Ramos (cell line): ENCODE results near the gene CES4A.

Experiments used
- in situ Hi-C: fragments of 300-500 bp; cut with MboI; formaldehyde crosslinking; loops from one replicate; pipeline ENCODE4 v1.14.3; 2022; ENCODE audit warnings: low sequenced_read_pairs; ENCODE audit not compliant: unreplicated experiment

The CES4A gene

DNA sequence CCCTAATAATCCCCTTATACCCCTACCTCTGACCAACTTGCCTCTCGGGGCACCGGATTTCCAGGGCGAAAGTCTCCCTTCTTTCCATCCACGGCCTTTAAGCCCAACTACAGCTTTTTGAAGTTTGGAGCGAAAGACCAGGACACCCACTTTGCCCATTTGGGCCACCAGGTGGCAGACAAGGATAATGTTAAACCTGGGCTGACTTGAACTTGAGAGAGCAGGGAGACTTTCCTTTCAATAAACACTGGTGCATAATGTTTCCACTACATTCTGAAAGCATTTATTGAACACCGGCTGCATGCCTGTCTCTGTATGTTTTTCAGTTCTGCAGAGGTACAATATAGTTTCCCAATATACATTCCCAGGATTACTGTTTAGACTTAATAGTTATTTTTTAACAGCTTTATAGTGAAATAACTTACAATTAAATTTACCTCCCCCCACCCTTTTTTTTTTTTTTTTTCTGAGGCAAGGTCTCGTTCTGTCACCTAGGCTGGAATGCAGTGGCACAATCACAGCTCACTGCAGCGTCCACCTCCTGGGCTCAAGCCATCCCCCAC is 34.2 kb upstream of the CES4A start:
- in situ Hi-C loops, result loop anchor here (25.0 kb wide), 1 partner anchor 458 kb away; the partner anchor contains the start of gene ZDHHC1

GRCh38 chr16:66955363-66956153 is 32.8 kb upstream of the CES4A start:
- in situ Hi-C loops, result loop anchor here (25.0 kb wide), 1 partner anchor 457 kb away; the partner anchor contains the start of gene ZDHHC1

DNA sequence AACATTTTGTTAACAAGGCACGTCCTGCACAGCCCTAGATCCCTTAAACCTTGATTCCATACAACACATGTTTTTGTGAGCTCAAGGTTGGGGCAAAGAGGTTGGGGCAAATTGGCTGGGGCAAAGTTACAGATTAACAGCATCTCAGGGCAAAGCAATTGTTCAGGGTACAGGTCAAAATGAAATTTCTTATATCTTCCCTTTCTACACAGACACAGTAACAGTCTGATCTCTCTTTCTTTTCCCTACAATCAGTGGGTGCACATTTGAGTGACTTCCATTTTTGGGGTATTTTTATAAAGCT is 32.3 kb upstream of the CES4A start:
- in situ Hi-C loops, result loop anchor here (25.0 kb wide), 1 partner anchor 456 kb away; the partner anchor contains the start of gene ZDHHC1

- in situ Hi-C loops, result loop anchor here (25.0 kb wide), 1 partner anchor 453 kb away; the partner anchor contains the start of gene ZDHHC1
Observed at GRCh38 chr16:66958857-66959703, 29.3 kb upstream of the CES4A start.

DNA sequence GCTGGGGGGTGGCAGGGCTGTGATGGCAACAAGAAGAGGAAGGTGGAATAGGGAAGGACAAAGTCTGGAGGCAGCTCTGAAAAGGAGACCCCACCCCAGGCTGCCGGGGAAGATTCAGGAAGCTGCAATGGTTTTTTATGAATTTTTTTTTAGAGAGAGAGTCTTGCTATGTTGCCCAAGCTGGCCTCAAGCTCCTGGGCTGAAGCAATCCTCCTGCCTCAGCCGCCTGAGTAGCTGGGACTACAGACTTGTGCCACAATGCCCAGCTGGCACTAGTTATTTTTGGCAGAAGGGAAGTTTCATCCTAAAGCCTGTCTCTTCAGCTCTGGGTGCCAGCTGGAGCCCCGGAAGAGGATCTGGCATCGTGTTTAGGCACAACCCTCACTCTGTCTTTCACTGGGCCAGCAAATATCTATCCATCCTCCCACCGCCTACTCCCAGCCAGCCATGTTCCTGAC is 28.7 kb upstream of the CES4A start:
- in situ Hi-C loops, result loop anchor here (25.0 kb wide), 1 partner anchor 453 kb away; the partner anchor contains the start of gene ZDHHC1

GRCh38 chr16:66960270-66960669 is 28.1 kb upstream of the CES4A start:
- in situ Hi-C loops, result loop anchor here (25.0 kb wide), 1 partner anchor 452 kb away; the partner anchor contains the start of gene ZDHHC1

- in situ Hi-C loops, result loop anchor here (25.0 kb wide), 1 partner anchor 451 kb away; the partner anchor contains the start of gene ZDHHC1
Observed at GRCh38 chr16:66961065-66961744, 27.2 kb upstream of the CES4A start, which contains the start of gene CES3. CES3 (plus strand) TSS chr16:66961266; CDS start chr16:66961308, 42 bp downstream.

DNA sequence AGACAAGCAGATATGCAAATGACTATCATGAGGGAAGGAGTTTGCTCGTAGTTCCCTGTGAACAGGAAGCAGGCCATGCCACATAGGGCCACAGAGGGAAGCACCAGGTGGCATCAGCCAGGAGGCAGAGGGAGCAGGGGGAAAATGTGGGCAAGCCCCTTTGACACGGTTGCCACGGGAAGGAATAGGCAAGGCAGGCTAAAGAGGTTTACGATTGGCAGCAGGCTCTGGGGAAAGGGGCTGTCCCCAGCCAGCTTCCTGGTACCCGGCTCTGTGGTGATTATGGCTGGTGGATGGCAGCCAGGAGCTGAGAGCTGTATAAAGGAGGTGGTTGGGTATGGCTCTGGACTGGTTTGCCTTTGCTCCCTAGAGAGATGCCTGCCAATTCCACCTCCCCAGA is 26.5 kb upstream of the CES4A start:
- in situ Hi-C loops, result loop anchor here (25.0 kb wide), 1 partner anchor 450 kb away; the partner anchor contains the start of gene ZDHHC1

DNA sequence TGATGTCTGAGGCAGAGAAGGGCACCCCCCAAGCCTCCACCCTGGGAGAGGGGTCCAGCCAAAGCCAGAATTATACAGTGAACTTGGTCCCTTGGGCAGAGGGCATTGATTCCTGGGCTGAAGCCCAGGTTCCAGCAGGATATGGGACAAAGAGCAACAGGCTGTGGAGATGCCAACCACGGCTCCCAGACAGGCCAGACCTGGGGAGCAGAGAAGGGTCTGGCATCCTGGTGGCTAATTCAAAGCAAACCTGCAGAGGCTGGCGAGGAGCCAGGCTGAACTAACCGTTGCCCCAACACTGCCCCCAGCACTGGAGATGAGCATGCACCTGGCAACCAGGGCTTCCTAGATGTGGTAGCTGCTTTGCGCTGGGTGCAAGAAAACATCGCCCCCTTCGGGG is 24.3 kb upstream of the CES4A start:
- in situ Hi-C loops, result loop anchor here (25.0 kb wide), 1 partner anchor 448 kb away; the partner anchor contains the start of gene ZDHHC1

GRCh38 chr16:66968847-66969246 is 19.5 kb upstream of the CES4A start:
- in situ Hi-C loops, result loop anchor here (25.0 kb wide), 1 partner anchor 443 kb away; the partner anchor contains the start of gene ZDHHC1

GRCh38 chr16:66970775-66971720 is 17.3 kb upstream of the CES4A start:
- in situ Hi-C loops, result loop anchor here (25.0 kb wide), 1 partner anchor 441 kb away; the partner anchor contains the start of gene ZDHHC1

DNA sequence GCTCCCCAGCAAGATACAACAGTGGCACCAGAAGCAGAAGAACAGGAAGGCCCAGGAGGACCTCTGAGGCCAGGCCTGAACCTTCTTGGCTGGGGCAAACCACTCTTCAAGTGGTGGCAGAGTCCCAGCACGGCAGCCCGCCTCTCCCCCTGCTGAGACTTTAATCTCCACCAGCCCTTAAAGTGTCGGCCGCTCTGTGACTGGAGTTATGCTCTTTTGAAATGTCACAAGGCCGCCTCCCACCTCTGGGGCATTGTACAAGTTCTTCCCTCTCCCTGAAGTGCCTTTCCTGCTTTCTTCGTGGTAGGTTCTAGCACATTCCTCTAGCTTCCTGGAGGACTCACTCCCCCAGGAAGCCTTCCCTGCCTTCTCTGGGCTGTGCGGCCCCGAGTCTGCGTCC is 15.4 kb upstream of the CES4A start:
- in situ Hi-C loops, result loop anchor here (25.0 kb wide), 1 partner anchor 439 kb away; the partner anchor contains the start of gene ZDHHC1

GRCh38 chr16:66973716-66974115 is 14.7 kb upstream of the CES4A start:
- in situ Hi-C loops, result loop anchor here (25.0 kb wide), 1 partner anchor 439 kb away; the partner anchor contains the start of gene ZDHHC1

DNA sequence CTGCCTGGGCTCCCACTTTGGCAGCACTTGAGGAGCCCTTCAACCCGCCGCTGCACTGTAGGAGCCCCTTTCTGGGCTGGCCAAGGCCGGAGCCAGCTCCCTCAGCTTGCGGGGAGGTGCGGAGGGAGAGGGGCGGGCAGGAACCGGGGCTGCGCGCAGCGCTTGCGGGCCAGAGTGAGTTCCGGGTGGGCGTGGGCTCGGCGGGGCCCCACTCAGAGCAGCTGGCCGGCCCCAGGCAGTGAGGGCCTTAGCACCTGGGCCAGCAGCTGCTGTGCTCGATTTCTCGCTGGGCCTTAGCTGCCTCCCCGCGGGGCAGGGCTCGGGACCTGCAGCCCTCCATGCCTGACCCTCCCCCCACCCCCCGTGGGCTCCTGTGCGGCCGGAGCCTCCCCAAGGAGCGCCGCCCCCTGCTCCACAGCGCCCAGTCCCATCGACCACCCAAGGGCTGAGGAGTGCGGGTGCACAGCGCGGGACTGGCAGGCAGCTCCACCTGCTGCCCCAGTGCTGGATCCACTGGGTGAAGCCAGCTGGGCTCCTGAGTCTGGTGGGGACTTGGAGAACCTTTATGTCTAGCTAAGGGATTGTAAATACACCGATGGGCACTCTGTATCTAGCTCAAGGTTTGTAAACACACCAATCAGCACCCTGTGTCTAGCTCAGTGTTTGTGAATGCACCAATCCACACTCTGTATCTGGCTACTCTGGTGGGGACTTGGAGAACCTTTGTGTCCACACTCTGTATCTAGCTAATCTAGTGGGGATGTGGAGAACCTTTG is 14.0 kb upstream of the CES4A start:
- in situ Hi-C loops, result loop anchor here (25.0 kb wide), 1 partner anchor 438 kb away; the partner anchor contains the start of gene ZDHHC1

DNA sequence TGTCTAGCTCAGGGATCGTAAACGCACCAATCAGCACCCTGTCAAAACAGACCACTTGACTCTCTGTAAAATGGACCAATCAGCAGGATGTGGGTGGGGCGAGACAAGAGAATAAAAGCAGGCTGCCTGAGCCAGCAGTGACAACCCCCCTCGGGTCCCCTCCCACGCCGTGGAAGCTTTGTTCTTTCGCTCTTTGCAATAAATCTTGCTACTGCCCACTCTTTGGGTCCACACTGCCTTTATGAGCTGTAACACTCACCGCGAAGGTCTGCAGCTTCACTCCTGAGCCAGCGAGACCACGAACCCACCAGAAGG is 13.5 kb upstream of the CES4A start:
- in situ Hi-C loops, result loop anchor here (25.0 kb wide), 1 partner anchor 437 kb away; the partner anchor contains the start of gene ZDHHC1

GRCh38 chr16:66975302-66975893 is 13.0 kb upstream of the CES4A start:
- in situ Hi-C loops, result no loop called here

DNA sequence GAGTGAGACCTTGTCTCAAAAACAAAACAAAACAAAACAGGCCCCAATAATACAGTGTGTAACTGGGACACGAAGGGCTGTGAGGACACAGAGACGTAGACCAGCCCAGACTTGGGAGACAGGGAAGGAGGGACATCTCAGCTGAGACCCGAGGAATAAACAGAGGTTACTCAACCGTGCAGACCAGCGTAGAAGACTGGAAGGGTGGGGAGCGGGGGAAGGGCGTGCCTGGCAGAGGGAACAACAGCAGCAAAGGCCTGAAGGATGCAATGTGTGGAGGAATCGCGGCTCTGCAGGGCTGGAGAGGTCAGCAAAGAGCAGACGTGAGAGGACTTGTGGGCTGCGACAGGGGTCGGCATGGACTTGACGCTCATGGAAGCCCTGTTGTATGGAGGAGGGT is 11.6 kb upstream of the CES4A start:
- in situ Hi-C loops, result no loop called here
